Activated naive CD4-positive, alpha-beta T cell (primary cell): ENCODE data around the gene S100A8.
A peak's percentile ranks its signal among the peaks of the same experiment; 100 is the strongest.

Source experiments
- DNase-seq, 4 experiments: peaks; one replicate each; lab custom pipeline; 2025; lab: John Stamatoyannopoulos, UW

The S100A8 gene

DNA sequence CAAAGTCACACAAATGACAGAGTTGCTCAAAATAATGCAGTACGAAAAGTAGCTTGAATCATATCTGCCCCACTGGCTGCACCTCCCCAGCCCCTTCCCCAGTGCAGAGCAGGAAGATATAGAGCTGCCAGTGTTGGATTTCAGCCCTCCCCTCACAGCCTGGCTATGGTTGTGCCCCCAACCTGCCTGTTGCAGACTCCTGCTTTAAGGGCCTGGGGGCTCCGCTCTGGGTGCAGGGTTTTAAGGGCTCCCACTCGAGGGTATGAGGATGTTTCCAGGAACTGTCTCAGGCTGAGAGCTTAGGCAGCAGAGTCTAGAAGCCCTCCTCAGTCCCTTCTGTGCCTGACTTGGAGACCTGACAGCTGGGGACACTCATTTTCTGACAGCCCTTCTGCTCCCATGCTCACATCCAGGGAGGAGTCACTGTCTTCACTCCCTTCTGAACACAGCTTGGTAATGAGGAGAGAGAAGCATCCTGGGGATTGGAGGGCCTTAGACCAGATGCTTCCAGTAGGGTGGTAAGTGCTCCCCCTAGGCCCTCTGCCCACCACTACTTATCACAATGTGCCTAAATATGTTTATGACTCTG is 28.6 kb downstream of the S100A8 start:
- no peak for DNase-seq

DNA sequence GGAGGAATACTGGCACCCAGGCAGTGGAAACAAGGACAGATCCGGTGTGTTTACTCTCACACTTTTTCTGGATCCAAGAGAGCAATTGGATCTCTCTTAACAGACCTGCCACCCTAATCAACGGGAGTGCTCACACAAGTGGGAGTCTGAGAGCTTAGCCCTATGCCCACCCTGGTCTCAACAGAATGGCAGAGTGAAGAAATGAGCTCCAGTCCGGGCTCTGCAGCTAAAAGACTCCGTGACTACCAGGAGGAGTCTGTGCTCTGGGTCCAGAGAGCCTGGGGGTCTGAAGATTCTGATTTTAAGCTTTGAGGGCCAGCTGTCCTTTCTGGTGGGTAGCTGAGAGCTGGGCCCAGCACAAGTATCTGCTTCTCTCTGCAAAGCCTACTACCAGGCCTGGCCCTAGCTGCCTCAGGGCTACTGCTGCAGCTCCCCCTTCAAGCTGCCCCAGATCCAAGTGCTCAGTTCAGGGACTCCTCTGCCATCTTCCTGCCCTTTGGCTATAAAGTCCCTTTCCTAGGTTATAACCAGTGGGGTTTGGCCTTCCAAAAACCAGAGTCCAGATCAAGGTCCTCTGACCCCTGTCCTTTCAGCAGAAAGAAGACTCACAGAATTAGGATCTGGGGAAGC is 29.3 kb downstream of the S100A8 start:
- no peak for DNase-seq

DNA sequence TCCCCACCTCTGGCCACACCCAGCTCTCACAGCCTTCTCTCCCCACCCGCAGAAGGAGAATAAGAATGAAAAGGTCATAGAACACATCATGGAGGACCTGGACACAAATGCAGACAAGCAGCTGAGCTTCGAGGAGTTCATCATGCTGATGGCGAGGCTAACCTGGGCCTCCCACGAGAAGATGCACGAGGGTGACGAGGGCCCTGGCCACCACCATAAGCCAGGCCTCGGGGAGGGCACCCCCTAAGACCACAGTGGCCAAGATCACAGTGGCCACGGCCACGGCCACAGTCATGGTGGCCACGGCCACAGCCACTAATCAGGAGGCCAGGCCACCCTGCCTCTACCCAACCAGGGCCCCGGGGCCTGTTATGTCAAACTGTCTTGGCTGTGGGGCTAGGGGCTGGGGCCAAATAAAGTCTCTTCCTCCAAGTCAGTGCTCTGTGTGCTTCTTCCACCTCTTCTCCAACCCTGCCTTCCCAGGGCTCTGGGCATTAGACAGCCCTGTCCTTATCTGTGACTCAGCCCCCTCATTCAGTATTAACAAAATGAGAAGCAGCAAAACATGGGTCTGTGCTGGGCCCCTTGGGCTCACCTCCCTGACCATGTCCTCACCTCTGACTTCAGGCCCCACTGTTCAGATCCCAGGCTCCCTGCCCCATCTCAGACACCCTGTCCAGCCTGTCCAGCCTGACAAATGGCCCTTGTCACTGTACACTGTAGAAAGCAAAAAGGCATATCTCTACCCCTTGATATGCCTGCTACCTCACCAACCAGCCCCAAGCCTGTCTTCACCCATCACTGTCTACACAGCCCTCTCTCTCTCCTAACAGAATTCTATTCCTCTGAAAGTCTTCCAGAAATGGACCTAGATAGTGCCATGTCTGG is 30.0 kb downstream of the S100A8 start:
- DNase-seq = no peak

DNA sequence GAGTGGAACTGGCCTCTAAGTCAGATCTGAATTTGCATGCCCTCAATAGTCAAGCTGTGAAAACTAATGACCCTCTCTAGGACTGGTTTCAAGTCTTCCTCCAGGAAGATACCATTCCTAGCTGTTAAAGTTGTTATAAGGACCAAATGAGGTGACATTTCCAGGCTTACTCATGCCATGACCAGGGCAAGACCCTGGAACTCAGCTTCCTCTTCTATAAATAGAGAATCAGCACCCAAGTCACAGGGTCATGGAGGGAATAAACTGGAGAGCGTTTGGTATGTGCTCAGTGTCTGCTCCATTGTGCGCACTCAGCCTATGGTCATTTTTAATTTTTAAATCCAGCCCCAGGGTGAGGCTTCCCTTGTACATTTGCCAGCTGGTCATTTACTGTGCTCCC is 30.7 kb downstream of the S100A8 start:
- no peak for DNase-seq

DNA sequence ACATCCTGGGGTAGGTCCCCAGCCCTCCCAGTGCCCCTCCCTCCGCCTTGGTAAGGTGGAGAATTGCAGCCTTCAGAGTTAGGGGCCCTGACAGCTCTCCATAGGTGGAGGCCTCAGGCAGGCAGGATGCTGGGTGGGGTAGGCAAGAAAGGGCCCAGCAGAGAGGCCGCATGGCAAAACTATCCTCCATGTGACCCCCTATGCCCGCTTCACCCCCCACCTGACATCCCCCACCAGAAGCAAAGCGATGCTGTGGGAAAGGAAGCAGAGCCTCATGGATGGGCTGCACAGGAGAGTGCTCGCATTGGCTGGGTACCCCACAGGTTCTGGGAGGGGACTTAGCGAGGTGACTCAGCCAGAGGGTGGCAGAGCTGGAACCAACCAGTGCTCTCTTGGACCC is 31.6 kb downstream of the S100A8 start:
- DNase-seq = no peak

DNA sequence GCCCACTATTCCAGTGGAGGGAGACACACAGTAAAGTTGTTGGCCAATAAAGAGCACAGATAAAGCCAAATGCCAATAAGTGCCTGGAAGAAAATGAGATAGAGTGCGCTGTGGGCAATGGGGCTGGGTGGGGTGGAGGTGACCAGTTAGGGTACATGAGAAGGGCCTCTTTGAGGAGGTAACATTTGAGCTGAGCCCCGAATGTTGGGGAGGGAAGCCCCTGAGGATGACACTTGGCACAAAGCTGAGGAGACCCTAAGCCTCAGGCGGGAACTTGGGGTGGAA is 32.2 kb downstream of the S100A8 start:
- no peak for DNase-seq

DNA sequence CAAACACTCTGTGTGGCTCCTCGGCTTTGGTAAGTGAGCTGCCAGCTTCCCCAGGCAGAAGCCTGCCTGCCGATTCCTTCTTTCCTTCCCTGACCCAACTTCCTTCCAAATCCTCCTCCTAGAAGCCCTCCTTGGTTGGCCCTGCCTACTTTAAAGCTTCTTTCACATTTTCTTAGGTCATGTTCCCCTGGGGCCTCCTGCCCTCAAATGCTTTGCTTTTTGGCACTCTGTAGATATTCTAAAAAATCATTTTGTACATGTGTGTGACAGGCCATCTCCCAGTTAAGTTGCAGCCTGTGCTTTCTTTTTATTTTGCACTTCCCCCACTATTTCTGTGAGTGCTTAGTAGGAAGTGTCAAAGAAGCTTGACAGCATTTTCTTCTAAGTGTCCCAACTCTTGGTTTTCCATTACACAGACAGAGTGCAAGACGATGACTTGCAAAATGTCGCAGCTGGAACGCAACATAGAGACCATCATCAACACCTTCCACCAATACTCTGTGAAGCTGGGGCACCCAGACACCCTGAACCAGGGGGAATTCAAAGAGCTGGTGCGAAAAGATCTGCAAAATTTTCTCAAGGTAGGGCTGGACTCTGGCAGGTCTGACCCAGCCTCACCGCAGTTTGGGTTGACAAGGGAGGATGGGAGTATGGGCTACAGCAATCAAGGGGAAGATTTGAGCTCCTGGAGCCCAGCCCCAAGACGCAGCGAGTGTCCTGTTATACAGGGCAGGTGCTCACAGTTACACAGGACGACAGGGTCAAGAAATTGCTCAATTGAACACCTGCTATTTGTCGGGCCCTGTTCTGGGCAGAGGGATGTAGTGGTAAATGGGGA is 32.8 kb downstream of the S100A8 start, which contains the start of gene S100A9:
S100A9 (plus strand) TSS at position 2 of the 838 bp plus-strand sequence; CDS start at position 432, 430 bp downstream.
- DNase-seq = no peak

DNA sequence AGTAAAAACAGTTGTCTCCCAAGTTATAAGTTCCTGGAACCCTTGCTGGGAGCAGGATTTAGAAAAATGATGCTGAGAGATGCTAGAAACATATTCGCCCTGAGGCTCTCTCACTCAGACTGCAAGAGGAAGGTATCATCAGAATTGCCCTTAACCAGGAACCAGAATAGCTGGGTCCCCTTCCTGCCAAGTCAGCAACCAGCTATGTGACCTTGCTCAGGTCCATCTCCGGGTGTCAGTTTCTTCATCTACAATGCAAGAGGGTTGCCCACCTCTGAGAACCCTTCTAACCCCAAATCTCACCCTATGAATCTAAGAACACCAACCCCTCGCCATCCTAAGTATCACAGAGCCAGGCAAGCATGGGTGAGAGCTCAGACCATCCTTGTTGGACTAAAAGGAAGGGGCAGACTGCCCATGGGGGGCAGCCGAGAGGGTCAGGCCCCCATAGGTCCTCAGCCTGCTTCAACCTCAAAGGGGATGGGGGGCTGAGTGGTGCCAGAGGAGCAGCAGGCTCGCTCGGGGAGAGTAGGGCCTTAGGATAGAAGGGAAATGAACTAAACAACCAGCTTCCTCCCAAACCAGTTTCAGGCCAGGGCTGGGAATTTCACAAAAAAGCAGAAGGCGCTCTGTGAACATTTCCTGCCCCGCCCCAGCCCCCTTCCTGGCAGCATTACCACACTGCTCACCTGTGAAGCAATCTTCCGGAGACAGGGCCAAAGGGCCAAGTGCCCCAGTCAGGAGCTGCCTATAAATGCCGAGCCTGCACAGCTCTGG is 33.6 kb downstream of the S100A8 start:
- no peak for DNase-seq

DNA sequence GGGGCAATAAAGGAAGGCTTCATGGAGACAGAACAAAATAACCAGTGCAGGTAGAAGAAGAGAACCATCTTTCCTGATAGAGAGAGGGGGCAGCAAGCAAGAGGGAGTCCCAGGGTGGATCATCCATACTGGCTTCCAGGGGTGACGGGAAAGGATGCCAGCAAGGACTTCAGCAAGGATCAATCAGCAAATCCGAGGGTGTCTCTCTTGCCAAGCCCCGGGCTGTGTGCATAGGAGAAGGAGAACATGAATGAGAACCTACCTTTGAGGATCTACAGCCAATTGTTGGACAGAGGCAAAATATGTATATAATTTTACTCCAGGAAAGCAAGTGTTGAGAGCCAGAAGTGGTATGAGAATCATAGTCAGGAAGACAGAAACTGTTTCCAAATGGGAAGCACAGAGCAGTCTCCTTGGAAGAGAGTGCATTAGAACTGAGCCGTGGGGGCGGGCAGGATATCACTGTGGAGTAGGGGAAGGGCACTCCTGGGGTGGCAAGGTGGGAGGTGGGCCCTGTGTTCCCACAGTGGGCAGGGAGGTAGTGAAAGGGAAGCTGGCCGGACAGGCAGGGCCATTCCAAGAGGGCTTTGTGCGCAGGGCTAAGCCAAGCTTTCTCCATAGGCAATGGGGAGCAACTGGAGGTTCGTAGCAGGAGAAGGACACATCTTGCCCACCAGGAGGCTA is 34.3 kb downstream of the S100A8 start:
- DNase-seq = no peak

DNA sequence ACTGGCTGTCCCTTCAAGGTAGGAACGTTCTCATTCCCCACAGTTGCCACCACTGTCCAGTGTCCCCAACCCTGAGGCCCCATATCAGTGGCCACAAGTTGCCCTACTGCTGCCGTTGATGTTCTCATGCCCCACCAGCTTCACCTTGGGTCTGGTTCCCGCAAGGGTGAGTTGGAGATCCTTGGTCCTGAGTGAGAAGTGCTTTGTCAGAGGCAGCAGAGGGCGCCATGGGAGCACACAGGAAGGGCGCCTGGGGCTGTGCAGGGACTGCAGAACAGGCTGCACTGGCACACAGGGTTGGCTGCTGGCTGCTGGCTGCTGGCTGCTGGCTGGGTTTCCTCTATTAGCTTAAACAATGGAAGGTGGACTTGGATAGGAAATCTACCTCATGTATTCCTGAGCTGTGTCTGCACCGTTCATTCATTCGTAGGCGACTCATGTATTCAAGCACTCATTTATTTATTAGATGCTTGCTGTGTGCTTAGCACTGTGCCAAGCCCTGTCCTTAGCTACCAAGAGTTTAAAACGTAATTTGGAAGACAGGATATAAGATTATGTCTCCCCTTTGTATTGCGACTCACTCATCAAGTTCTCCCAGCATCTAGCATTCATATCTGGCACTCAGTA is 35.3 kb downstream of the S100A8 start:
- no peak for DNase-seq

DNA sequence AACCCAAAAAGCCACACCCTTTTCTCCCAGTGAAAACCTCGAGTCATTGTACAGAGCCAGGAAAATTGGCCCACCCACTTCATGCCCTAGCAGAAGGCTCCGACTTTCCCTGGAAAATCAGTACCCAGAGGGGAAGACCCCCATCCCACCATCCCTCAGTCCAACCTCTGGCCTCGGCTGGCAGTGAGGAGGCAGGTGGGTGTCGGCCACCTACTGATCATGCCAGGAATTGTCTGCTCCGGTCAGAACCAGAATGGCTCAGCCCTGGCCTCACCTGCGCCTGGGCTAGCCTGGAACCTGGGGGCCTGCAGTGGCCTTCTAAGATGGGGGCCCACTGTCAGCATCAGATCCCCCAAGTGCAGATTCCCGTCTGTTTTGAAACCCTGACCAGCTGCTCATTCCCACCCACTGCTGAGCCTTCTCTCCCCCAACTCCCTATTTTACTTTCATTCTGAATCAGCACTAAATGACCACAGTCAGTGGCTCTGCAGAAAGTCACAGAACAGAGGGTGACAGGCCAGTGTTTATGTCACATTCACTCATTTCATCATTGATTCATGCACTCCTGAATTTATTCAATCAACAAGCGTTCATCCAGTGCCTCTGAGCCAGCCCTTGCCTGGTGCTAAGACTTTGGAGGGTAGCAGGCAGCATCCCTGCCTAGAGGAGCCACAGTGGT is 36.2 kb downstream of the S100A8 start:
- no peak for DNase-seq

DNA sequence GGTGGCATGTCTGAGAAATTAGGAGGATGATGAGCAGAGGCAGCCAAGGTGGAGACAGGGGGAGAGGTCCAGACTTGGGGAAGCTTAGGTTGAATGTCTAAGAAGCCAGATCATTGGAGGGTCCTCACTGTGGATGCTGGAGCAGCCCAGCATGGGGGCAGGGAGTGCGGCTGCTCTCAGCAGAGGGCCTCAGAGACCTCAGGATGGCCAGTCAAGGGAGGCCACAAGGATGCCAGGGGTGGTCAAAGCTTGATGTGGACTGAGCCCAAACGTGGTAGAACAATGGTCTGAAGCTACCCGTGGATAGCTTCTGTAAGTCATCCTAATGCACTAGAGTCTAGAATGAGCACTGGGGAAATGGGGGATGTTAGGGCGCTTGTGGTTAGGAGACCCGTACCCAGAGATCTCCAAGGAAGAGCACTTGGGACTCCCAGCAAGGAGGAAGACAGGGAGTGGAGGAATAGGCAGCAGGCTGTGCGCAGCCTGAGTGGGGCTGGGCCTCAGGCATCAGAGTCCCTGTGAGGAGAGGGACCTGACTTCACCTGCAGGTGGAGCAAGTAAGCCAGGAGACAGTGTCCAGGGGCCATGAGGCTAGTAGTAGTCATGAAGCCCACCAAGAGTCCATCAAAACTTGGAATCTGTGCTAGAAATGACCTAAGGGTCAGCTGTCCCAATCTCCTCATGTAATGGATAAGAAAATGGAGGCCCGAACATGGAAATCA is 37.5 kb downstream of the S100A8 start:
- no peak for DNase-seq

DNA sequence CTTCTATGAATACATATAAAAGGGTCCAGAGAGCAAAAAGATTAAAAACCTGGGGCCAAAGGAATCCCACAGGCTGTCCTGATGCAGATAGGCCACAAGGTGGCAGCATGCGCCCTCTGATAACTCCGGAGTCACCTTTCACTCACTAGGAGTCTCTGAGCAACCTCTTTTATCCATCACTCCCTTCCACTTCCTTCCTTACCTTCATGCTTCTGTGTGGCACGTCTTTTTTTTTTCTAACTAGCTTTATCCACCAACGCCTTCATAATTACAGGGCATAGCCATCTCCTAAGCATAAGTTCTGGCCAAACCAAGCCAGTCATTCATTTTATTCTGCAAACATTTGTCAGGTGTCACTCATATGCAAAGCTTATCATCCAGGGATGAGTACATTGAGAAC is 38.4 kb downstream of the S100A8 start:
- DNase-seq = peak in 3 of 4 experiments; percentile 11 to 46 (median 14)

DNA sequence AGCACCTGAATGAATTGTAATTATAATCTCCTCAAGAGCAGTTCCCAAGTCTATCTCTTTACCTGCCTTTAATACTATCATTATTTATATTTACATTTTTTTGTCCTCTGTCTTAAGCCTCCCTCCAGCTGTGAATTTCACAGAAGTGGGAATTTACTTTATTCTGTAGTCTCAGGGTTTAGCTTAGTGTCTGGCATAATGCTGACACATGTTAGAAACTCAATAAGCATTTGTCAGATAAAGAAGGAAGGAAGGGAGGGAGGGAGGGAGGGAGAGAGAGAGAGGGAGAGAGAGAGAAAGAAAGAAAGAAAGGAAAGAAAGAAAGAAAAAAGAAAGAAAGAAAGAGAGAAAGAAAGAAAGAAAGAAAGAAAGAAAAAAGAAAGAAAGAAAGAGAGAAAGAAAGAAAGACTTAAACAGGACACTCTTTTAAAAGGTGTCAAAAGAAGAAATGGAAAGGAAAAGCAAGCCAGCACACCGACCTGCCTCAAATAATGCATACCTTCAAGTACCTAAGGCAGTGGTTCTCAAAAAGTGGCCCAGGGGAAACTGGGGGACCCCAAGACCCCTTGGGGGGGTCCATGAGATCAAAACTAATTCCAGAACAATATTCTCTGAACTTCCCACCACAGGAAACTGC is 40.4 kb downstream of the S100A8 start:
- DNase-seq = no peak

DNA sequence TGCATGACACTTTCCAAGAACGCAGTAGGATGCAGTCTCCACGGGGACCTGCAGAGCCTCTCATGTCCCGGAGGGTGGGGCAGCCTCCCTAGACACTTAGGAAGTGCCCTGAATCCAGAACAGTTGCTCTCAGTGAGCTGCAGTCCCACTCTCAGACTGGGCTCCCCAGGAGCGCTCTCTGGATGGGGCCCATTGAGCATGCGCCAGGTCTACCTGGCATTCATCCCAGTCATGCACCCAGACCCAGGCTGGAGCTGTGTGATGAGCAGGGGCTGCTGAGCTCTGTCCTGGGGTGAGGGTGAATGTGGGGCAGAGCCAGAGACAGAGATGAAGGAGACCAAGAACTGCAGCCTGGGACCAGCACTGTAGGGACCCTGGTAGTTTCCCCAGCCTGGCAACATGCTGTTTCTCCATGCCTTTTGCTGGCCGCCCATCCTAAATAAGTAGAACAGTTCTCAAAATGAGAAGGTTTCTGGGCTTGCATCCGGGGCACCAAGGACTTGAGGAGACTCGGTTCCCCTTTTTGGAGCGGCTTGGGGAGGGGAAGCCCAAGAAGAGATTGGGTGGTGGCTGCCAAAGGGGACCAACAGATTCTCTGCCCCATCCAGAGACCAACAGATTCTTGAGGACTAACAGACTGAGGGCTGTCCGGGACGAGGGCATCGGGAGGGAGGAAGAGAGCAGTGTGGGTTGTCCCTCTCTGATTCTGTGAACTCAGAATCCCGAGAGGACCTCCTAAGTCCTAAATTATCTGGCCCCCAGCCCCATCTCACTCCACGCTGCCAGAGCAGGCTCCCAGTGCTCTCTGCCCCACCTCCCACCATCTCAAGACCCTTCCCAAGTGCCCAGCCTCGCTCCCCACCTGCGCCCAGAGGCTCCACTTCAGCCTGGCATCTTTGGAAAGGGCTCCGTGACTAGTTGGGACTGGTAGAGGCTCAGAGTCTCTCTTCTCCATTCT is 41.2 kb downstream of the S100A8 start:
- no peak for DNase-seq

DNA sequence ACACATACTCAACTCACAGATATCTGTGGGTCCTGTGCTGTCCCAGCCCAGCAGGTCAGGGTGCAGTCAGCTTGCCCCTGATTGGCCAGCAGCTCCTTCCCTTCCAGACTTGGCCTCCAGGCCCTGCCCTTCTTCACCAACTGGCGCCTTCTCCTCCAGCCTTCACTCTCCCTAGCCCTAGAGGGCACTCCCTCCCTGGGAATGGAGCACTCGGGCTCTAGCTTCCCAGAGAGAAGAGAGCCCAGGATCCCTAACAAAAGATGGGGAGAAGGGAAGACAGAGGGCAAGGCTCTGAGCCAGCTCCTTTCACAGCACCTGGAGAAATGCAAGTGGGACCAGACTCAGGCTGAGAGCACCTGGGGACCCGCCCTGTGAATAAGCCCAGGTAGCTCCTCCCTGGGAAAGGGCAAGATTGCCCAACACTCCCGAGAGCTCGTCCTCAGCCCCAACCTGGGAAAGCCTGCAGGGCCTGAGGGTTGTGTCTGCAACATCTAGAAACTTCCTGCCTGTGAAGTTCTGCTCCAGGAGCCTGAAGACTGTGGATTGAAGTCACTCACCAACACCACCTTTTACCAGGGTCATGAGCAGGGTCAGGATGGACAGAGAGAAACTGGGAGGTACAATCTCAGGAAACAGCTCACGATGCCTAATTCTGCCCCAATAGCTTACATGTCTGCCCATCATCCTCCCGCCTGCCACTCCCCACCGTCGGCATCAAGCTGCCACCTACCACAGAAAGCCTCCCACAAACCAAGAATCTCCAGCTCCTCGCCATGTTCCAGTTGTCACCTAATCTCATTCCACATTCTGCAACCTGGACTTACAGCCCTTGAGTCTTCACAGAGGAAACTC is 42.1 kb downstream of the S100A8 start, which contains the start of gene PGLYRP4:
PGLYRP4 (minus strand) TSS at position 331 of the 852 bp plus-strand sequence. CDS start 909 bp downstream, outside the sequence.
- no peak for DNase-seq
